Stimulated activated CD4-positive, alpha-beta T cell treated with anti-CD3 and anti-CD28 coated beads, Interleukin-1b, Interleukin-23, amount 100 ng/mL, for 24 hours (primary cell): ENCODE measurements around the gene S100A9.

Experiments used
- DNase-seq, 4 experiments: peaks; one replicate each; pipeline ENCODE4 v3.0.0-alpha.2; 2020; ENCODE audit warnings: low read depth in 4 of 4, low spot score in 1 of 4

Gene S100A9

GRCh38 chr1:153360592-153361479 is 3.2 kb downstream of the S100A9 start:
- no peak for DNase-seq

- no peak for DNase-seq
Observed at GRCh38 chr1:153361480-153362109, 3.9 kb downstream of the S100A9 start.

- no peak for DNase-seq
Observed at GRCh38 chr1:153362187-153362775, 4.6 kb downstream of the S100A9 start.

- no peak for DNase-seq
Observed at GRCh38 chr1:153363641-153364040, 6.0 kb downstream of the S100A9 start.

GRCh38 chr1:153364156-153364555 is 6.5 kb downstream of the S100A9 start:
- no peak for DNase-seq

- DNase-seq = no peak
Observed at GRCh38 chr1:153364766-153365666, 7.4 kb downstream of the S100A9 start.

- DNase-seq = no peak
Observed at GRCh38 chr1:153365696-153366095, 8.0 kb downstream of the S100A9 start.

- no peak for DNase-seq
Observed at GRCh38 chr1:153366261-153366660, 8.6 kb downstream of the S100A9 start.

GRCh38 chr1:153367090-153367489 is 9.4 kb downstream of the S100A9 start:
- DNase-seq = no peak

GRCh38 chr1:153368495-153368894 is 10.8 kb downstream of the S100A9 start:
- DNase-seq = no peak

GRCh38 chr1:153370146-153370545 is 12.5 kb downstream of the S100A9 start:
- DNase-seq = no peak

- no peak for DNase-seq
Observed at GRCh38 chr1:153371231-153371630, 13.6 kb downstream of the S100A9 start.

- no peak for DNase-seq
Observed at GRCh38 chr1:153372571-153372970, 14.9 kb downstream of the S100A9 start.

GRCh38 chr1:153374071-153374470 is 16.4 kb downstream of the S100A9 start:
- DNase-seq = no peak

- no peak for DNase-seq
Observed at GRCh38 chr1:153375511-153375910, 17.9 kb downstream of the S100A9 start, which contains the start of gene S100A12. Gene S100A12, minus strand, starts transcription at chr1:153375621. Its CDS starts 1,029 bp downstream, at chr1:153374592.

- DNase-seq = no peak
Observed at GRCh38 chr1:153379591-153379990, 21.9 kb downstream of the S100A9 start.

GRCh38 chr1:153380711-153381110 is 23.1 kb downstream of the S100A9 start:
- no peak for DNase-seq

- DNase-seq = no peak
Observed at GRCh38 chr1:153384958-153385580, 27.4 kb downstream of the S100A9 start.

- no peak for DNase-seq
Observed at GRCh38 chr1:153386500-153386901, 28.8 kb downstream of the S100A9 start.

- DNase-seq = no peak
Observed at GRCh38 chr1:153387001-153387400, 29.3 kb downstream of the S100A9 start.

GRCh38 chr1:153387785-153388184 is 30.1 kb downstream of the S100A9 start:
- DNase-seq = no peak
